SK-N-MC (cell line): ENCODE measurements around the gene PDE7B.

Experiments used
- DNase-seq: peaks from one replicate; pipeline ENCODE4 v3.0.0-alpha.2; 2011; ENCODE audit warnings: low read depth, low spot score
- H3K27ac ChIP-seq: fragments of 200-600 bp; sonication (generic); 2 replicates; pipeline ENCODE4 v1.5.1; 2016; ENCODE audit warnings: mixed run types
- H3K36me3 ChIP-seq: fragments of 200-600 bp; sonication (generic); 2 replicates; pipeline ENCODE4 v1.6.1; 2017; ENCODE audit warnings: antibody characterized with exemption, low read length, mixed read lengths; ENCODE audit not compliant: insufficient read depth
- H3K4me3 ChIP-seq: fragments of 200-600 bp; sonication (generic); 2 replicates; pipeline ENCODE4 v1.5.1; 2016
- H3K9ac ChIP-seq: fragments of 200-600 bp; sonication (generic); 2 replicates; pipeline ENCODE4 v1.8.0; 2017; ENCODE audit warnings: mixed run types, mixed read lengths; ENCODE audit not compliant: insufficient read length
- H3K9me3 ChIP-seq: fragments of 200-600 bp; sonication (generic); 2 replicates; pipeline ENCODE4 v1.6.1; 2017; ENCODE audit warnings: low read depth, mild to moderate bottlenecking, antibody characterized with exemption, low read length, moderate library complexity, mixed read lengths
- EZH2 ChIP-seq: fragments of 200-600 bp; sonication (generic); IDR thresholded peaks from one replicate; pipeline ENCODE4 v1.6.1; 2017; ENCODE audit warnings: antibody characterized with exemption
- FOXP2 ChIP-seq: optimal IDR thresholded peaks from 2 replicates; pipeline ENCODE3; 2011; ENCODE audit warnings: mild to moderate bottlenecking, moderate library complexity; ENCODE audit not compliant: insufficient read depth; ENCODE audit errors: extremely low read length, control extremely low read depth
- POLR2AphosphoS5 ChIP-seq: IDR thresholded peaks from 2 replicates; pipeline ENCODE4 v1.6.1; 2012; ENCODE audit warnings: mild to moderate bottlenecking, low read depth, low read length, borderline replicate concordance

PDE7B gene

GRCh38 chr6:135932651-135933050 lies 81.2 kb downstream of the PDE7B start:
- H3K9me3 ChIP-seq, result 0 out of 2 replicates have a peak, but pooled peaks cover 3% of the 10 kb centered on the region
- H3K4me3 ChIP-seq, result no peak overlapping the region
- no peak overlapping the region for H3K27ac ChIP-seq
- DNase-seq, result no peak
- TF ChIP-seq EZH2, result no peak
- TF ChIP-seq POLR2AphosphoS5, result no peak
- TF ChIP-seq FOXP2, result no peak
- no peak overlapping the region for H3K9ac ChIP-seq
- H3K36me3 ChIP-seq, result no peaks in the 10 kb centered on the region

- DNase-seq, result no peak
- Histone ChIP-seq H3K4me3 (no peak overlapping the region), H3K9me3 (no peaks in the 10 kb centered on the region), H3K27ac (no peak overlapping the region), H3K36me3 (no peaks in the 10 kb centered on the region), H3K9ac (no peak overlapping the region)
- TF ChIP-seq FOXP2 (no peak), POLR2AphosphoS5 (no peak)
Observed at GRCh38 chr6:135935941-135936601, 84.6 kb downstream of the PDE7B start.

GRCh38 chr6:135936606-135937005 lies 85.1 kb downstream of the PDE7B start:
- Histone ChIP-seq H3K36me3 (no peaks in the 10 kb centered on the region), H3K9me3 (no peaks in the 10 kb centered on the region), H3K9ac (no peak overlapping the region), H3K27ac (no peak overlapping the region), H3K4me3 (no peak overlapping the region)
- TF ChIP-seq EZH2, result no peak
- no peak for TF ChIP-seq POLR2AphosphoS5
- TF ChIP-seq FOXP2, result no peak
- DNase-seq, result no peak

- Histone ChIP-seq H3K4me3 (no peak overlapping the region), H3K27ac (no peak overlapping the region), H3K36me3 (no peaks in the 10 kb centered on the region), H3K9ac (no peak overlapping the region), H3K9me3 (no peaks in the 10 kb centered on the region)
- TF ChIP-seq FOXP2, result no peak
- no peak for TF ChIP-seq POLR2AphosphoS5
- no peak for TF ChIP-seq EZH2
- DNase-seq, result no peak
Observed at GRCh38 chr6:135937106-135937505, 85.6 kb downstream of the PDE7B start.

- Histone ChIP-seq H3K36me3 (no peaks in the 10 kb centered on the region), H3K4me3 (peak overlapping the region; percentile 25), H3K27ac (peak overlapping the region; percentile 85), H3K9ac (peak overlapping the region; percentile 27), H3K9me3 (no peaks in the 10 kb centered on the region)
- TF ChIP-seq FOXP2 (no peak), POLR2AphosphoS5 (no peak), EZH2 (no peak)
- DNase-seq, result no peak
Observed at GRCh38 chr6:135938576-135939207, 87.2 kb downstream of the PDE7B start.

- no peak for TF ChIP-seq EZH2
- TF ChIP-seq POLR2AphosphoS5, result no peak
- TF ChIP-seq FOXP2, result no peak
- Histone ChIP-seq H3K27ac (peak overlapping the region; percentile 85), H3K4me3 (peak overlapping the region; percentile 25), H3K9ac (peak overlapping the region; percentile 27), H3K36me3 (no peaks in the 10 kb centered on the region), H3K9me3 (no peaks in the 10 kb centered on the region)
- no peak for DNase-seq
Observed at GRCh38 chr6:135939208-135939591, 87.7 kb downstream of the PDE7B start.

- no peak overlapping the region for H3K27ac ChIP-seq
- H3K9me3 ChIP-seq, result no peaks in the 10 kb centered on the region
- no peaks in the 10 kb centered on the region for H3K36me3 ChIP-seq
- DNase-seq, result no peak
- H3K9ac ChIP-seq, result no peak overlapping the region
- no peak overlapping the region for H3K4me3 ChIP-seq
- no peak for TF ChIP-seq POLR2AphosphoS5
- no peak for TF ChIP-seq EZH2
- no peak for TF ChIP-seq FOXP2
Observed at GRCh38 chr6:135940616-135941167, 89.2 kb downstream of the PDE7B start.

- Histone ChIP-seq H3K36me3 (no peaks in the 10 kb centered on the region), H3K27ac (no peak overlapping the region), H3K4me3 (no peak overlapping the region), H3K9ac (no peak overlapping the region), H3K9me3 (no peaks in the 10 kb centered on the region)
- no peak for DNase-seq
- no peak for TF ChIP-seq EZH2
- TF ChIP-seq FOXP2, result no peak
- no peak for TF ChIP-seq POLR2AphosphoS5
Observed at GRCh38 chr6:135941275-135942025, 89.9 kb downstream of the PDE7B start.
